Measurements from ENCODE around the gene PIP4P1.
"Not testable (repeated sequence)": the region's sequence is repeated elsewhere in the genome, so short reads cannot be mapped to it uniquely, and the experiment has no call there.

PIP4P1 gene

GRCh38 chr14:20461225-20462141 is at the start of gene PIP4P1:
Gene PIP4P1, minus strand, starts transcription at chr14:20461434. Its CDS starts 109 bp downstream, at chr14:20461325.
- H3K4me3 ChIP-seq (ENCODE audit: low read depth, low read length), result peak within 1 kb of the TSS; percentile 84

GRCh38 chr14:20508367-20508766 is 47.1 kb upstream of the PIP4P1 start:
- no peak overlapping the region for H3K4me3 ChIP-seq (ENCODE audit: low read depth, low read length)

GRCh38 chr14:20507537-20507936 is 46.3 kb upstream of the PIP4P1 start:
- H3K4me3 ChIP-seq (ENCODE audit: low read depth, low read length), result not testable (repeated sequence)

GRCh38 chr14:20506752-20507151 is 45.5 kb upstream of the PIP4P1 start:
- not testable (repeated sequence) for H3K4me3 ChIP-seq (ENCODE audit: low read depth, low read length)

- H3K4me3 ChIP-seq (ENCODE audit: low read depth, low read length), result not testable (repeated sequence)
Measured at GRCh38 chr14:20506276-20506675, 45.0 kb upstream of the PIP4P1 start.

GRCh38 chr14:20503898-20504297 is 42.7 kb upstream of the PIP4P1 start:
- no peak overlapping the region for H3K4me3 ChIP-seq (ENCODE audit: low read depth, low read length)

- H3K4me3 ChIP-seq (ENCODE audit: low read depth, low read length), result no peak overlapping the region
Measured at GRCh38 chr14:20501346-20501745, 40.1 kb upstream of the PIP4P1 start.

GRCh38 chr14:20499881-20500280 is 38.6 kb upstream of the PIP4P1 start:
- H3K4me3 ChIP-seq (ENCODE audit: low read depth, low read length), result no peak overlapping the region

- no peak overlapping the region for H3K4me3 ChIP-seq (ENCODE audit: low read depth, low read length)
Measured at GRCh38 chr14:20499108-20499507, 37.9 kb upstream of the PIP4P1 start.

- no peak overlapping the region for H3K4me3 ChIP-seq (ENCODE audit: low read depth, low read length)
Measured at GRCh38 chr14:20498622-20499021, 37.4 kb upstream of the PIP4P1 start.

GRCh38 chr14:20494935-20495766 is 33.9 kb upstream of the PIP4P1 start:
- no peak overlapping the region for H3K4me3 ChIP-seq (ENCODE audit: low read depth, low read length)

- H3K4me3 ChIP-seq (ENCODE audit: low read depth, low read length), result no peak overlapping the region
Measured at GRCh38 chr14:20493634-20494033, 32.4 kb upstream of the PIP4P1 start.

GRCh38 chr14:20492486-20492885 is 31.3 kb upstream of the PIP4P1 start:
- no peak overlapping the region for H3K4me3 ChIP-seq (ENCODE audit: low read depth, low read length)

GRCh38 chr14:20490563-20490962 is 29.3 kb upstream of the PIP4P1 start:
- no peak overlapping the region for H3K4me3 ChIP-seq (ENCODE audit: low read depth, low read length)

GRCh38 chr14:20489093-20489994 is 28.1 kb upstream of the PIP4P1 start:
- H3K4me3 ChIP-seq (ENCODE audit: low read depth, low read length), result no peak overlapping the region

GRCh38 chr14:20487396-20487725 is 26.1 kb upstream of the PIP4P1 start:
- no peak overlapping the region for H3K4me3 ChIP-seq (ENCODE audit: low read depth, low read length)

GRCh38 chr14:20486684-20487395 is 25.6 kb upstream of the PIP4P1 start:
- H3K4me3 ChIP-seq (ENCODE audit: low read depth, low read length), result no peak overlapping the region

GRCh38 chr14:20485900-20486299 is 24.7 kb upstream of the PIP4P1 start:
- H3K4me3 ChIP-seq (ENCODE audit: low read depth, low read length), result no peak overlapping the region

- no peak overlapping the region for H3K4me3 ChIP-seq (ENCODE audit: low read depth, low read length)
Measured at GRCh38 chr14:20482382-20482781, 21.1 kb upstream of the PIP4P1 start.

GRCh38 chr14:20478894-20479293 is 17.7 kb upstream of the PIP4P1 start:
- H3K4me3 ChIP-seq (ENCODE audit: low read depth, low read length), result no peak overlapping the region
